RWPE2 (cell line): ENCODE measurements around the gene OR11L1.
A peak's percentile ranks its signal among the peaks of the same experiment; 100 is the strongest.

ENCODE experiments used
- ATAC-seq: fragments of 200-7000 bp; cut with Tn5 transposase; 3 replicates; pipeline ENCODE4 v1.9.1; 2021; ENCODE audit warnings: low read depth
- DNase-seq: peaks from one replicate; pipeline ENCODE4 v3.0.0-alpha.2; 2020; ENCODE audit warnings: low spot score
- H3K27ac ChIP-seq: fragments of 450-650 bp; 2 replicates; pipeline ENCODE4 v1.5.1; 2017; ENCODE audit warnings: mild to moderate bottlenecking; ENCODE audit not compliant: poor library complexity, severe bottlenecking
- H3K27me3 ChIP-seq: fragments of 250-450 bp; sonication (Bioruptor Pico); 2 replicates; pipeline ENCODE4 v1.5.1; 2021; ENCODE audit warnings: mild to moderate bottlenecking, moderate library complexity; ENCODE audit not compliant: insufficient read depth, poor library complexity, severe bottlenecking
- H3K36me3 ChIP-seq: fragments of 250-450 bp; sonication (Bioruptor Pico); 2 replicates; pipeline ENCODE4 v1.5.1; 2020; ENCODE audit warnings: low read depth, mild to moderate bottlenecking, moderate library complexity
- H3K4me1 ChIP-seq: fragments of 250-450 bp; sonication (Bioruptor Pico); 2 replicates; pipeline ENCODE4 v1.5.1; 2021; ENCODE audit warnings: mild to moderate bottlenecking, moderate library complexity; ENCODE audit not compliant: insufficient read depth, poor library complexity, severe bottlenecking
- H3K4me3 ChIP-seq: fragments of 250-450 bp; sonication (Bioruptor Pico); 2 replicates; pipeline ENCODE4 v1.5.1; 2021; ENCODE audit warnings: mild to moderate bottlenecking, moderate library complexity; ENCODE audit not compliant: severe bottlenecking
- H3K9me3 ChIP-seq: fragments of 250-450 bp; sonication (Bioruptor Pico); 2 replicates; pipeline ENCODE4 v1.5.1; 2021; ENCODE audit warnings: mild to moderate bottlenecking, moderate library complexity; ENCODE audit not compliant: severe bottlenecking
- TF ChIP-seq, protein P1 (sequence below): fragments of 450-650 bp; IDR thresholded peaks from one replicate; pipeline ENCODE4 v1.5.1; 2017; ENCODE audit warnings: mild to moderate bottlenecking, moderate library complexity; ENCODE audit not compliant: poor library complexity, severe bottlenecking

The OR11L1 gene

DNA sequence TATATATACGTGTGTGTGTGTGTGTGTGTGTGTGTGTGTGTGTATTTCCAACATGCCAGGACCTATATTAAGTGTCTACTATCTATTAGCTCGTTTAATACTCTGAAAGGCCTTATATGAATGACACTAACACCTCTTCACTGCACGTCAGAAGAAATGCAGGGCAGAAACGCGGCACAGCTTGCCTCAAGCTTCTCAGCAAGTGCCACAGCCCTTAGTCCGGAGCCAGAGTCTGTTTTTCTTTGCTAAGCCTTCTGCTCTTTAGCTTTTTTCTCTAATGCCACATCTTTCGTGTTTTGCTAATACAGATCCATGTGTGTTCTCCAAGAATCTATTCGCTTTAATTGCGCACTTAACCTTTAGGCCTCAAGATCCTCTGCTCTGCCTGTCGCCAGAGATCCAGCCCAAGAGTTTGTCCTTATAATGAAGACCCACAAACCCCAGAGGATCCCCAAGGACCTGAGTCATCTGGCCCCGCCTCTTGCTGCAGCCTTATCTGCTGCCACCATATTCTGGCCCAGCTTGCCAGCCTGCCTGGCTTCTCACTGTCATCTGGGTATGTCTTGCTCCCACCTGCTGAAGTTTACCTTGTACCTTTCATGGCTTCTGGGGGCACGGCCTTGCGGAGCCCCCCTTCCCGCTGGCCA, 13.3 kb upstream of the OR11L1 start:
- Histone ChIP-seq H3K27me3 (no peaks in the 10 kb centered on the region), H3K9me3 (no peaks in the 10 kb centered on the region), H3K4me3 (no peak overlapping the region), H3K27ac (no peak overlapping the region), H3K4me1 (no peaks in the 10 kb centered on the region), H3K36me3 (no peaks in the 10 kb centered on the region)
- no peak for DNase-seq
- TF ChIP-seq, protein P1, sequence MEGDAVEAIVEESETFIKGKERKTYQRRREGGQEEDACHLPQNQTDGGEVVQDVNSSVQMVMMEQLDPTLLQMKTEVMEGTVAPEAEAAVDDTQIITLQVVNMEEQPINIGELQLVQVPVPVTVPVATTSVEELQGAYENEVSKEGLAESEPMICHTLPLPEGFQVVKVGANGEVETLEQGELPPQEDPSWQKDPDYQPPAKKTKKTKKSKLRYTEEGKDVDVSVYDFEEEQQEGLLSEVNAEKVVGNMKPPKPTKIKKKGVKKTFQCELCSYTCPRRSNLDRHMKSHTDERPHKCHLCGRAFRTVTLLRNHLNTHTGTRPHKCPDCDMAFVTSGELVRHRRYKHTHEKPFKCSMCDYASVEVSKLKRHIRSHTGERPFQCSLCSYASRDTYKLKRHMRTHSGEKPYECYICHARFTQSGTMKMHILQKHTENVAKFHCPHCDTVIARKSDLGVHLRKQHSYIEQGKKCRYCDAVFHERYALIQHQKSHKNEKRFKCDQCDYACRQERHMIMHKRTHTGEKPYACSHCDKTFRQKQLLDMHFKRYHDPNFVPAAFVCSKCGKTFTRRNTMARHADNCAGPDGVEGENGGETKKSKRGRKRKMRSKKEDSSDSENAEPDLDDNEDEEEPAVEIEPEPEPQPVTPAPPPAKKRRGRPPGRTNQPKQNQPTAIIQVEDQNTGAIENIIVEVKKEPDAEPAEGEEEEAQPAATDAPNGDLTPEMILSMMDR = no peak
- ATAC-seq = no peak

DNA sequence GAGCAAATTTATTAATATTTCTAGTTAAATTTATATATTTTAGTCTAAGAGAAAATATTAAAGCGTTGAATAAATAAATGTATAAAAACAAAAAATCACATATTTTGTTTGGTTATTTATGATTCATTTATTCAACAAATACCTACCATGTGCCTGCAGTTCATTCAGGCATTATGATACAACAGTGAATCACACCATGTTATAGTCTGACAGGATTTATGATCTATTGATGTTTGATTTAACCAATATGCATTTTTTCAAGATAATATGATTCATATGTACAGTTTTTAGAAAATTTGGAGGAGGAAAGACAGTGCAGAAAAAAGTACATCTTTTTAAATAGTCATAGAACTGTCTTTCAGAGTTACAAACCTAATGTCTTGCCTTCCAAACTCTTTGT, 7.9 kb upstream of the OR11L1 start:
- H3K27me3 ChIP-seq = no peaks in the 10 kb centered on the region
- no peak overlapping the region for H3K27ac ChIP-seq
- DNase-seq = no peak
- H3K4me1 ChIP-seq = no peaks in the 10 kb centered on the region
- H3K36me3 ChIP-seq = no peaks in the 10 kb centered on the region
- TF ChIP-seq, protein P1 = no peak
- peak; percentile 76; the same call in 2 of the 3 replicates for ATAC-seq
- no peak overlapping the region for H3K4me3 ChIP-seq
- H3K9me3 ChIP-seq = no peaks in the 10 kb centered on the region

DNA sequence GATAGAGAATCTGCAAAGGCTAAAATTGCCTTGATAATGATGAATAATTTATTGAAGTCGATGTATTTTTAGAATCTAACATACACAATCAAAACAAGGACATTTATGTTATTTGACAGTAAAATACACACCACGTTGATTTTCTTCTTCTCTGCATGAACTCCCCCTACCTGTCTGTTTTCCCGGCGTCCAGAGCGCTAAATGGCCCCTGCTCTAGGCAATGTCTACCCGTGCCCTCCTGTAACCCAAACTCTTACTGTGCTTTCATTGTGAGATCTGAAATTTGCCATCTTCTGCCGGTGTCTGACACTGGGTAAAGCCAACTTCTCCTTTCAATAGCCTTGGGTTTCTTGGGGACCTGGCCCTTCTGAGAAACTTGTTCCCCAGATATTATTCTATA, 6.7 kb upstream of the OR11L1 start:
- Histone ChIP-seq H3K27ac (no peak overlapping the region), H3K9me3 (no peaks in the 10 kb centered on the region), H3K27me3 (no peaks in the 10 kb centered on the region), H3K4me3 (no peak overlapping the region), H3K4me1 (no peaks in the 10 kb centered on the region), H3K36me3 (no peaks in the 10 kb centered on the region)
- no peak for DNase-seq
- TF ChIP-seq, protein P1 = no peak
- no peak for ATAC-seq

DNA sequence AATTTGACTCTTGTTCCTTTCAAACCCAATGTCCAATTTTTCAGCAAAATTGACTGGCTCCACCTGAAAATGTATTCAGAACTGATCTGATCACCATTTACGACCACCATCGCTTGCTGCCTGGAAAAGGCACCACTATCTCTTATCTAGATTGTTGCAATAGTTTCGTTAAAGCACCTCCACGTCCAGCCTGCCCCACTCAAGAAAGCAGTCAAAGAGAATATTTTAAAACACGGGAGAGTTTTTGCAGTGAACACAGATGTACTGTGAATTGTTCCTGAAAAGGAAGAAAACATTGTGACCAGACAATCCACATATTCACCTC, 4.0 kb upstream of the OR11L1 start:
- H3K4me1 ChIP-seq = no peaks in the 10 kb centered on the region
- no peaks in the 10 kb centered on the region for H3K27me3 ChIP-seq
- H3K27ac ChIP-seq = no peak overlapping the region
- TF ChIP-seq, protein P1 = no peak
- no peak for DNase-seq
- no peaks in the 10 kb centered on the region for H3K9me3 ChIP-seq
- H3K4me3 ChIP-seq = no peak overlapping the region
- H3K36me3 ChIP-seq = no peaks in the 10 kb centered on the region
- no peak for ATAC-seq

DNA sequence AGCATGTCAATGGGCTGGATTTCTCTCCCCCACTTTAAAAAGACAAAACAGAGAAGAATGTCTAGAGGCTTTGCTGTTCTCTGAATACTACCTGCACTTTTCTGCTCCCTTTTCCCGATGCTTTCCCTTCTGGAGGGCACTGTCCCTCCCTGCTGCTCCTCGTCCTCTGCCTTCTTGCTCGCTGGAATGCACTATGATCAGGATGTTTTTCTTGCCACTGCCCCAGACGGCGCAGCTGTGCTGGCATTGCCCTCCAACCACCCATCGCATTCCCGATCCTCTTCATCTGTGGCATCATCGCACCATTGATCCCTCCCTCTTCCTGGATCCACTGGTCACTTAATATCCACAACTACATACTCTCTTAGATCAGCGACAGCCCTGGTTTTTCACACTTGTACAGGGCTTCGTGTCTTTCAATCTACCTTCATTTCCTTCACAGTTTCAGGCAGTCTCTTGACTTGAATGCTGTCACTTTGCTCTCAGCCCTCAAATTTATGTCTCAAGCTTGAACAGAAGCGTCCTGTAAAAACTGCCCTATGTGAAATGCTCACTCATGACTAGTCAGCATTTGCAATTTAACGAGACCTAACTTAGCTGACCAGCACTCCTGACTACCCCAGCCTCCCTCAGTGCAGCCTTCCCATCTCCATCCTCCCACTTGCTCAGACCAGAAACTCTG, 3.5 kb upstream of the OR11L1 start:
- Histone ChIP-seq H3K4me1 (no peaks in the 10 kb centered on the region), H3K27me3 (no peaks in the 10 kb centered on the region), H3K4me3 (no peak overlapping the region), H3K27ac (no peak overlapping the region), H3K36me3 (no peaks in the 10 kb centered on the region), H3K9me3 (no peaks in the 10 kb centered on the region)
- TF ChIP-seq, protein P1 = no peak
- DNase-seq (no peak), ATAC-seq (no peak)
